GM12875 (cell line): ENCODE results near the gene STX10.
A peak's percentile ranks its signal among the peaks of the same experiment; 100 is the strongest.

Source experiments
- H3K4me3 ChIP-seq: one replicate; pipeline ENCODE4 v1.5.1; 2011; ENCODE audit warnings: low read depth, low read length, control low read depth
- TF ChIP-seq, protein P1 (sequence below): IDR thresholded peaks from 2 replicates; pipeline ENCODE4 v1.5.1; 2011; ENCODE audit warnings: low read depth, mild to moderate bottlenecking, control low read depth, inconsistent platforms, low read length, moderate library complexity, borderline replicate concordance; ENCODE audit not compliant: insufficient read depth

Gene STX10

DNA sequence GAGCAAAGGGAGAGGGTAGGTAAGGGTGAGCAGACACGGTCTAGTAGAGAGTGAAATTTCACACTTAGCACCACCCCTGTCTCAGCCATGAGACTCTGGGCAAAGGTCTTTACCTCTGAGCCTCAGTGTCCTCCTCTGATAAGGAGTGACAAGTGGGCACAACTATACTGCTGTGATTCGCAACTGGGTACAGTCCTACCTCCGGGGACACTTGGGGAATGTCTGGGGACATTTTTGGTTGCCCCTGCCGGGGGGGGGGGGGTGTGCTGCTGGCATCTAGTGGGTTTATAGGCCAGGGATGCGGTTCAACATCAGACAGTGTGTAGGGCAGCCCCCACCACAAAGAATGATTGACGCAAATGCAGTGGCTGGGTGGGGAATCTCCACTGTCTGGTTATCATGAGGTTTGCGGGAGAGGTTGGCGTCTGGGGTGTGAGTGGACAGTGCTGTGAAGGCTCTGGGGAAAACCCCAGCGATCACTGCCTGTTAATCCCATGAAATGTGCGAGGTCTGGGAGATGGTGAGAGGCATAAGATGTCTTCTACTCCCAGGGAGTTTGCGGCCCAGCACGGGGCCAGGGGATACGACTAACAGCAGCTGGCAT, 27.8 kb downstream of the STX10 start:
- TF ChIP-seq, protein P1, sequence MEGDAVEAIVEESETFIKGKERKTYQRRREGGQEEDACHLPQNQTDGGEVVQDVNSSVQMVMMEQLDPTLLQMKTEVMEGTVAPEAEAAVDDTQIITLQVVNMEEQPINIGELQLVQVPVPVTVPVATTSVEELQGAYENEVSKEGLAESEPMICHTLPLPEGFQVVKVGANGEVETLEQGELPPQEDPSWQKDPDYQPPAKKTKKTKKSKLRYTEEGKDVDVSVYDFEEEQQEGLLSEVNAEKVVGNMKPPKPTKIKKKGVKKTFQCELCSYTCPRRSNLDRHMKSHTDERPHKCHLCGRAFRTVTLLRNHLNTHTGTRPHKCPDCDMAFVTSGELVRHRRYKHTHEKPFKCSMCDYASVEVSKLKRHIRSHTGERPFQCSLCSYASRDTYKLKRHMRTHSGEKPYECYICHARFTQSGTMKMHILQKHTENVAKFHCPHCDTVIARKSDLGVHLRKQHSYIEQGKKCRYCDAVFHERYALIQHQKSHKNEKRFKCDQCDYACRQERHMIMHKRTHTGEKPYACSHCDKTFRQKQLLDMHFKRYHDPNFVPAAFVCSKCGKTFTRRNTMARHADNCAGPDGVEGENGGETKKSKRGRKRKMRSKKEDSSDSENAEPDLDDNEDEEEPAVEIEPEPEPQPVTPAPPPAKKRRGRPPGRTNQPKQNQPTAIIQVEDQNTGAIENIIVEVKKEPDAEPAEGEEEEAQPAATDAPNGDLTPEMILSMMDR = no peak

DNA sequence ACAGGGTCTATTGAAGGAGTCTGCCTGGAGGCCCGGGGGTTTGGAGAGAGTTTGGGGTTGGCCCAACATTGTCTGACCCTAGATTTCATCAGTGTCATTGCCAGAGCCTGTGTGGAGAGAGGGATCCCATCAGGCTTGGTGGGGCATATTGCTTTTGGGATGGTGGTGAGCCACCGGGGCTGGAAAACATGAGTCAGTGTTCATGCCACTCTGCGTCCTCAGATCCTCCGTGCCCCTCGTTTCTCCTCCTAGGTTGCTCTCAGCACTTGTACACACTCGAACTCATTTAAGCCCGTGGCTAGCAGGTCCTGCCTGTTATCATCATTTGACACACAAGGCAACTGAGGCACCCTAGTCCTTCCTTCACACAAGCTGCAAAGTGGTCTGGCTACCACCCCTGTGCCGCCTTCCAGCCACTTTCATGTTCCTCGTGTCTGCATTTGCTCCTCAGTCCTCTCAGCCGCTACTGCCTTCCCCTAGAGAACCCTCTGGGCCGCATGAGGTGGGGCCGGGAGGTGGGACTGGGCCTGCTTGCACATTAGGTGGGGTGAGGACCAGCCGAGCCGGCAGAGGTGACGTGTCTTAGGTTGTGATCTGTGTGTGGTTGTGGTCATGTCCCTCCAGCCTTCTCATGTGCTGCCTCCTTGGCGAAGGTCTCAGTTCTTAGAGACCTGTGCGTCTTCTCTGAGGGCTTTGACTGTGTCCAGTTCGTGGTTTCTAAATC, 28.5 kb downstream of the STX10 start:
- TF ChIP-seq, protein P1 = no peak
- H3K4me3 ChIP-seq = no peak overlapping the region

More for the DNA sequence above, 27.8 kb downstream of the STX10 start:
- H3K4me3 ChIP-seq = no peak overlapping the region

DNA sequence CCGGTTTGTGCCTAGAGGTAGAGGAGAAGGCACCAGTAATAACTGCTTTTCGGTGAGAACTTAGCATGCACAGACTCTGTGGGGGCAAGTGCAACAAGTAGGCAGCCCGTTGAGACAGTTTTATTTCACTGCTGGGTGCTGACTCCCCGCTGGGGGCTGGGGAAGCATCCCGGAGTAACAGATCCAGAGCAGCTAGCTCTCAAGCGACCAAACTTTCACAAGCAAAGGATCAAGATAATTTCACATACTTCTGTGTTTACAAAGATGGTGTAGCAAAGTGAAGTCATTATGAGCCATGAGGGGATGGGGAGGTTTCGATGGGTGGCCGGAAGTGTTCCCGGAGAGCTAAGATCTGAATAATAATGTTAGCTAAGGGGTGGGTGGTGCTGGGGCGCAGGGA, 29.4 kb downstream of the STX10 start:
- TF ChIP-seq, protein P1 = no peak
- H3K4me3 ChIP-seq = no peak overlapping the region

DNA sequence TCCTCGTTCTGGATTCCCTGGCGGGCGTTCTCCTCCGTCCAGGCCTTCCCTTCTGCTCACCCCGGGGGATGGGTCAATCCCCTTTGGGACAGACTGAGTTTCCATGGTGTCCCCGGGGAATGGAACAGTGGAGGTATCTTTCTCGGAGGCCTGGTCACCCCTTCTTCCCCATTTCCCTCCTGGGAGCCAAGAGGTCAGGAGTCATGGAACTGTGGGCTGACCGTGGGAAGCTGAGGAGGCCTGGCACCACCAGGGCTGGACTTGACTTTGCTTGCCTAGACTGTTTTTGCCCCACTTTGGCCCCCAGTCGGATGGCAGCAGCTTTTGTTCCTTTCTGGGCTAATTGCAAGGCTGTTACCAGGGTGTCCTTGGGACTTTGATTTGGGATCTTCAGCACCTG, 30.1 kb downstream of the STX10 start:
- H3K4me3 ChIP-seq = no peak overlapping the region

DNA sequence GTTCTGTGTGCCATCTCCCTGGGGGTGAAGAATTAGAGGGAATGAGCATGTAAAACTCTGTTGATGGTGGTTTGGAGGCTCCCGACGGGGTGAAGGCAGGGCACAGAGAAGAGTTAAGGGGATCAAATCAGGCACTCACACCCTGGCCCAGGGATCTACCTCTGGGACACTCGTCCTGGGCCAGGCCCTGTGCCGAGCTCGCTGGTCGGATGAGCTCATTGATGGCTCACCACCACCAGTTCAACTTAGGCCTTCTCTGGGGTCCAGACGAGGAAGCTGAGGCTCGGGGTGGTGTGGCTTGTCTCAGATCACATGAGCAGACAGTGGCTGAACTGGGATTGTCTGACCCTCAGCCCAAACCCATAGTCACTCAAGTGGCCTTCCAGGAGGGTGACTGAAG, 30.5 kb downstream of the STX10 start:
- TF ChIP-seq, protein P1 = no peak
- peak overlapping the region; percentile 5 for H3K4me3 ChIP-seq

More for the DNA sequence above, 30.1 kb downstream of the STX10 start:
- TF ChIP-seq, protein P1 = no peak

DNA sequence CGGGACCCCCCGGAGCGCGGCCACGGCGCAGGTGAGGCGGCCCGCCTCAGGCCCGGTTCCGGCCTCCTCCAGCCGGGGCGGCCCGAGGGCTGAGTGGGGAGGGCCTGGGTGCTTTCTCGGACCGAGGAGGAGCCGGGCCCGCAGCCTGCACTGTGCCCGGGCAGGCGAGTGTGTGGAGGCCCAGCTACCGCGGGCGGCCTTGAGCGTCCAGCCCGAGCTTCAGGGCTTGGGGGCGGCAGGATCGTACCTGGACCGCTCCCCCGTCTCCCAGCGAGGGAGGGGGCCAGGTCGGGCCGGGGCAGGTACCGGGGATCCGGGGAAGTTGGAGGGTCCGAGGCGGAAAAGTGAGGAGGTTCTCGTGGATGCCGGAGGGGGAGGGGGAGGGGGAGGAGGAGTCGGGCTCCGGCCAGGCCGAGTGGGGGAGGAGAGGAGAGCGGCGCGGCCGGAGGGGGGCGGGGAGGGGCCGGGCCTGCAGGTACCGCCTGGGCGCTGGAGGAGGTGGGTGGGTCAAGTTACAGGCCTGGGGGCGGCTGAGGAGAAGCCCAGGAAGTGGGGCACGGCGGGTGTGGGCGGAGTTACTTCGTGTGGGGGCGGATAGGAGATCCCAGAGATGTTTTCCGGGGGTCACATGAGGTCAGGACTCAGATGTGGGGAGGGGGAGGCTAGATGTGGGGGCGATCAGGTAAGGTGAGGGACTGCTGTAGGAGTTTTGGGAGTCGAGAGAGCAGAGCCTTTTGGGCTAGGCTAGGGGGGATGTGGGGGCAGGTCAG, 31.6 kb downstream of the STX10 start:
- peak overlapping the region; percentile 95 for H3K4me3 ChIP-seq
- TF ChIP-seq, protein P1 = no peak
